KMS-11 (cell line): ENCODE results near the gene MAML2.

Experiments
- H2AFZ ChIP-seq: fragments of 200-600 bp; sonication (generic); 2 replicates; pipeline ENCODE4 v1.6.1; 2016; ENCODE audit warnings: antibody characterized with exemption, mixed run types, low read depth
- H3K27ac ChIP-seq: fragments of 200-600 bp; sonication (generic); 2 replicates; pipeline ENCODE4 v1.6.1; 2016; ENCODE audit warnings: mild to moderate bottlenecking, mixed run types
- H3K27me3 ChIP-seq: fragments of 200-600 bp; sonication (generic); 2 replicates; pipeline ENCODE4 v1.6.1; 2017; ENCODE audit warnings: mild to moderate bottlenecking, low read depth, mixed run types, moderate library complexity; ENCODE audit not compliant: insufficient read depth
- H3K36me3 ChIP-seq: fragments of 200-600 bp; sonication (generic); 2 replicates; pipeline ENCODE4 v1.6.1; 2017; ENCODE audit warnings: mild to moderate bottlenecking, mixed run types; ENCODE audit not compliant: insufficient read depth
- H3K4me1 ChIP-seq: fragments of 200-600 bp; sonication (generic); 2 replicates; pipeline ENCODE4 v1.6.1; 2016; ENCODE audit warnings: mild to moderate bottlenecking, low read depth, mixed run types; ENCODE audit not compliant: poor library complexity, severe bottlenecking
- H3K4me2 ChIP-seq: fragments of 200-600 bp; sonication (generic); 2 replicates; pipeline ENCODE4 v1.7.0; 2016; ENCODE audit warnings: mild to moderate bottlenecking, mixed run types
- H3K4me3 ChIP-seq: fragments of 200-600 bp; sonication (generic); IDR thresholded peaks from 2 replicates; pipeline ENCODE4 v1.6.1; 2017; ENCODE audit warnings: low read depth, low read length, mixed read lengths; ENCODE audit not compliant: insufficient read depth
- H3K79me2 ChIP-seq: fragments of 200-600 bp; sonication (generic); 2 replicates; pipeline ENCODE4 v1.6.1; 2016; ENCODE audit warnings: low read depth, mixed run types; ENCODE audit not compliant: insufficient read depth
- H3K9ac ChIP-seq: fragments of 200-600 bp; sonication (generic); 2 replicates; pipeline ENCODE4 v1.6.1; 2016; ENCODE audit warnings: mild to moderate bottlenecking, mixed run types
- H4K20me1 ChIP-seq: fragments of 200-600 bp; sonication (generic); 2 replicates; pipeline ENCODE4 v1.6.1; 2016; ENCODE audit warnings: mild to moderate bottlenecking, mixed run types; ENCODE audit not compliant: insufficient read depth
- CTCF ChIP-seq: fragments of 200-600 bp; sonication (generic); conservative IDR thresholded peaks from 2 replicates; pipeline ENCODE4 v1.6.1; 2017; ENCODE audit warnings: low read depth, mild to moderate bottlenecking, antibody characterized with exemption, low read length, moderate library complexity, mixed read lengths

MAML2 gene

GRCh38 chr11:96358321-96358720 lies 15.3 kb upstream of the MAML2 start:
- Histone ChIP-seq H3K27ac (no peak overlapping the region), H2AFZ (no peak overlapping the region), H3K27me3 (no peaks in the 10 kb centered on the region), H3K4me1 (no peaks in the 10 kb centered on the region), H3K4me3 (no peak overlapping the region), H3K79me2 (no peaks in the 10 kb centered on the region), H3K9ac (no peak overlapping the region), H3K4me2 (no peak overlapping the region), H3K36me3 (no peaks in the 10 kb centered on the region), H4K20me1 (no peaks in the 10 kb centered on the region)
- no peak for TF ChIP-seq CTCF

GRCh38 chr11:96357794-96358193 lies 14.8 kb upstream of the MAML2 start:
- no peaks in the 10 kb centered on the region for H3K79me2 ChIP-seq
- no peak overlapping the region for H3K9ac ChIP-seq
- TF ChIP-seq CTCF: no peak
- H3K4me3 ChIP-seq: no peak overlapping the region
- H3K4me1 ChIP-seq: no peaks in the 10 kb centered on the region
- no peaks in the 10 kb centered on the region for H3K27me3 ChIP-seq
- no peak overlapping the region for H2AFZ ChIP-seq
- H3K4me2 ChIP-seq: no peak overlapping the region
- no peaks in the 10 kb centered on the region for H3K36me3 ChIP-seq
- H3K27ac ChIP-seq: no peak overlapping the region
- H4K20me1 ChIP-seq: no peaks in the 10 kb centered on the region

- no peaks in the 10 kb centered on the region for H3K4me1 ChIP-seq
- H3K79me2 ChIP-seq: no peaks in the 10 kb centered on the region
- H3K27ac ChIP-seq: no peak overlapping the region
- H4K20me1 ChIP-seq: no peaks in the 10 kb centered on the region
- H2AFZ ChIP-seq: no peak overlapping the region
- no peak overlapping the region for H3K4me2 ChIP-seq
- no peak overlapping the region for H3K9ac ChIP-seq
- no peak for TF ChIP-seq CTCF
- no peaks in the 10 kb centered on the region for H3K27me3 ChIP-seq
- no peaks in the 10 kb centered on the region for H3K36me3 ChIP-seq
- H3K4me3 ChIP-seq: no peak overlapping the region
Measured at GRCh38 chr11:96356848-96357247, 13.9 kb upstream of the MAML2 start.

GRCh38 chr11:96342014-96342960 lies 708 bp downstream of the MAML2 start:
- H3K27ac ChIP-seq: no peak overlapping the region
- H3K4me1 ChIP-seq: peaks cover 45% of the 10 kb centered on the region
- H3K79me2 ChIP-seq: no peaks in the 10 kb centered on the region
- peak overlapping the region; percentile 78 for H3K4me2 ChIP-seq
- H3K36me3 ChIP-seq: no peaks in the 10 kb centered on the region
- no peaks in the 10 kb centered on the region for H3K27me3 ChIP-seq
- no peaks in the 10 kb centered on the region for H4K20me1 ChIP-seq
- H3K9ac ChIP-seq: no peak overlapping the region; the same call in 1 of the 2 replicates
- peak overlapping the region; percentile 88 for H2AFZ ChIP-seq
- no peak for TF ChIP-seq CTCF
- no peak overlapping the region for H3K4me3 ChIP-seq
